Measurements from ENCODE around the gene ZNRF1.

DNA sequence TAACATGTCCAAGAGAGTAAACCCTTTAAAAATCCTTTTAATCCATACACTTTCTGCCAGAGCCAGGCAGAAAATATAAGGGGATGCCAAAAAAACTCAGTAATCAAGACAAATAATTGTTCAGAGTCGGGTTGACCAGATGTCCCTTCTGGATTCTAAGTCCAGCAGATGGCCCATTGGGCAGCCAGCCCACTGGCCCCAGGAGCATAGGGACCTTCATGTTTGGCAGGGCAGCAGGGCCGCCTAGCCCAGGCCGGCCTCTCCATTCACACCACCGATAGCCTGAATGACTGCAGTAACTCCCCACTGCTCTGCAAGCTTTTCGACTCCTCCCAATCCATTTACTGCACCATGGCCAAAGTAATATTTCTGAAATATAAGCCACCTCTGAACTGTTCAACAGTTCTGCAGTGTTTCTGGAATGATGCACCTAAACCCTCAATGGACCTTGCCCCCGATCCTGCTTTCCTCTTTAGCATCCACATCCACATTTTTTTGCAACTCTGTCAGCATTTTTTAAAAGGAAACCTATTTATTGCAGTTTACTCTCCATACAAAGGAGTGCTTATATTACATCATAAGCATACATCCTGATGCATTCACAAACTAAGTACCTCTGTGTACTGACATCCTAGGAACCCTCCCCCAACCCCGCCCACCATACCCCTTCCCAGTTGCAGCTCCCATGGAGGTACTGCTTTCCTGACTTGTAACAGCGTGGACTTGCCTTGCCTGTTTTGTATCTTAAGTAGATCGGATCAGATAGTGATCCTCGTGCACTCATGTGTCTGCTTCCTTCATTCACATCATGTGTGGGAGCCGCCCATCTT is 71.4 kb downstream of the ZNRF1 start:
- TF ChIP-seq, protein P1, sequence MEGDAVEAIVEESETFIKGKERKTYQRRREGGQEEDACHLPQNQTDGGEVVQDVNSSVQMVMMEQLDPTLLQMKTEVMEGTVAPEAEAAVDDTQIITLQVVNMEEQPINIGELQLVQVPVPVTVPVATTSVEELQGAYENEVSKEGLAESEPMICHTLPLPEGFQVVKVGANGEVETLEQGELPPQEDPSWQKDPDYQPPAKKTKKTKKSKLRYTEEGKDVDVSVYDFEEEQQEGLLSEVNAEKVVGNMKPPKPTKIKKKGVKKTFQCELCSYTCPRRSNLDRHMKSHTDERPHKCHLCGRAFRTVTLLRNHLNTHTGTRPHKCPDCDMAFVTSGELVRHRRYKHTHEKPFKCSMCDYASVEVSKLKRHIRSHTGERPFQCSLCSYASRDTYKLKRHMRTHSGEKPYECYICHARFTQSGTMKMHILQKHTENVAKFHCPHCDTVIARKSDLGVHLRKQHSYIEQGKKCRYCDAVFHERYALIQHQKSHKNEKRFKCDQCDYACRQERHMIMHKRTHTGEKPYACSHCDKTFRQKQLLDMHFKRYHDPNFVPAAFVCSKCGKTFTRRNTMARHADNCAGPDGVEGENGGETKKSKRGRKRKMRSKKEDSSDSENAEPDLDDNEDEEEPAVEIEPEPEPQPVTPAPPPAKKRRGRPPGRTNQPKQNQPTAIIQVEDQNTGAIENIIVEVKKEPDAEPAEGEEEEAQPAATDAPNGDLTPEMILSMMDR (IDR thresholded peaks at IDR 0.05), result no peak
- TF ChIP-seq POLR2AphosphoS5 (IDR thresholded peaks at IDR 0.05; ENCODE audit: low read depth, low read length), result no peak
